WTC11 (cell line): ENCODE results near the gene AKTIP. TPM values are rescaled to one million over a fixed set of nuclear protein-coding genes. Genes with fewer than 3 reads are reported as not detected.

Experiments
- ATAC-seq: fragments of 200-7000 bp; cut with Tn5 transposase; 2 replicates; pipeline ENCODE4 v1.10.0; 2021; ENCODE audit warnings: mild to moderate bottlenecking, moderate library complexity
- CTCF ChIA-PET: fragments of 300-600 bp; sonication (Branson Sonifier 250); formaldehyde crosslinking; loops from one replicate; lab custom pipeline; 2021; ENCODE audit warnings: antibody characterized with exemption; lab: Charles Lee
- POLR2A ChIA-PET: fragments of 350-600 bp; sonication (Branson Sonifier 250); formaldehyde crosslinking; loops from one replicate; lab custom pipeline; 2021; ENCODE audit warnings: antibody characterized with exemption; lab: Charles Lee
- DNase-seq: peaks from one replicate; pipeline ENCODE4 v3.0.0; 2021; ENCODE audit warnings: low spot score
- H3K27ac Mint-ChIP-seq: 2 replicates; pipeline ENCODE4 v1.8.0; 2021; ENCODE audit warnings: mixed read lengths
- H3K27me3 Mint-ChIP-seq: 2 replicates; pipeline ENCODE4 v1.8.0; 2021; ENCODE audit warnings: low read depth, mild to moderate bottlenecking, moderate library complexity, mixed read lengths
- H3K36me3 Mint-ChIP-seq: 2 replicates; pipeline ENCODE4 v1.8.0; 2021; ENCODE audit warnings: mixed read lengths
- H3K4me1 Mint-ChIP-seq: 2 replicates; pipeline ENCODE4 v1.8.0; 2022; ENCODE audit warnings: mixed read lengths
- H3K4me3 Mint-ChIP-seq: 2 replicates; pipeline ENCODE4 v1.8.0; 2021; ENCODE audit warnings: mild to moderate bottlenecking, moderate library complexity, mixed read lengths
- H3K9me3 Mint-ChIP-seq: 2 replicates; pipeline ENCODE4 v1.8.0; 2021; ENCODE audit warnings: mixed read lengths
- CREM ChIP-seq: sonication (generic); formaldehyde crosslinking; IDR thresholded peaks from 2 replicates; pipeline ENCODE4 v1.8.1; 2022; ENCODE audit warnings: mild to moderate bottlenecking, missing genetic modification reagents, moderate library complexity
- EMX1 ChIP-seq: fragments of 250-450 bp; sonication (Bioruptor Pico); IDR thresholded peaks from 2 replicates; pipeline ENCODE4 v1.8.0; 2021; ENCODE audit warnings: mild to moderate bottlenecking
- FOXK1 ChIP-seq: sonication (generic); formaldehyde crosslinking; IDR thresholded peaks from 2 replicates; pipeline ENCODE4 v1.8.0; 2022; ENCODE audit warnings: mild to moderate bottlenecking, moderate library complexity, missing genetic modification reagents
- FOXP1 ChIP-seq: sonication (generic); formaldehyde crosslinking; IDR thresholded peaks from 2 replicates; pipeline ENCODE4 v1.8.0; 2022; ENCODE audit warnings: missing genetic modification reagents, mild to moderate bottlenecking, moderate library complexity, borderline replicate concordance
- IRF2 ChIP-seq: sonication (generic); formaldehyde crosslinking; IDR thresholded peaks from 2 replicates; pipeline ENCODE4 v1.8.0; 2022; ENCODE audit warnings: low read depth, missing genetic modification reagents, borderline replicate concordance
- KAT7 ChIP-seq: sonication (generic); formaldehyde crosslinking; IDR thresholded peaks from 2 replicates; pipeline ENCODE4 v1.8.1; 2023; ENCODE audit warnings: missing genetic modification reagents, mild to moderate bottlenecking, borderline replicate concordance
- NFATC4 ChIP-seq: fragments of 250-450 bp; sonication (Bioruptor Pico); IDR thresholded peaks from 2 replicates; pipeline ENCODE4 v1.9.0; 2021; ENCODE audit warnings: mild to moderate bottlenecking
- NR2C2 ChIP-seq: sonication (generic); formaldehyde crosslinking; IDR thresholded peaks from 2 replicates; pipeline ENCODE4 v1.8.0; 2022; ENCODE audit warnings: mild to moderate bottlenecking, missing genetic modification reagents
- NR3C1 ChIP-seq: sonication (generic); formaldehyde crosslinking; conservative IDR thresholded peaks from 2 replicates; pipeline ENCODE4 v1.8.1; 2023; ENCODE audit warnings: low read depth, mild to moderate bottlenecking, missing genetic modification reagents
- PRRX2 ChIP-seq: fragments of 250-450 bp; sonication (Bioruptor Pico); IDR thresholded peaks from 2 replicates; pipeline ENCODE4 v1.8.0; 2021; ENCODE audit warnings: mild to moderate bottlenecking
- RORB ChIP-seq: fragments of 250-450 bp; sonication (Bioruptor Pico); IDR thresholded peaks from 2 replicates; pipeline ENCODE4 v1.9.0; 2021; ENCODE audit warnings: mild to moderate bottlenecking
- SMAD4 ChIP-seq: sonication (generic); formaldehyde crosslinking; IDR thresholded peaks from 2 replicates; pipeline ENCODE4 v1.8.0; 2022; ENCODE audit warnings: mild to moderate bottlenecking, missing genetic modification reagents
- SOX15 ChIP-seq: fragments of 250-450 bp; sonication (Bioruptor Pico); IDR thresholded peaks from 2 replicates; pipeline ENCODE4 v1.9.0; 2021; ENCODE audit warnings: mild to moderate bottlenecking
- TEAD4 ChIP-seq: sonication (generic); formaldehyde crosslinking; IDR thresholded peaks from 2 replicates; pipeline ENCODE4 v1.8.0; 2022; ENCODE audit warnings: mild to moderate bottlenecking, missing genetic modification reagents
- ZNF121 ChIP-seq: sonication (generic); formaldehyde crosslinking; IDR thresholded peaks from 2 replicates; pipeline ENCODE4 v1.8.0; 2023; ENCODE audit warnings: missing genetic modification reagents
- ZNF138 ChIP-seq: sonication (generic); formaldehyde crosslinking; conservative IDR thresholded peaks from 2 replicates; pipeline ENCODE4 v1.8.1; 2022; ENCODE audit warnings: mild to moderate bottlenecking, moderate library complexity, missing genetic modification reagents
- ZNF232 ChIP-seq: sonication (generic); formaldehyde crosslinking; IDR thresholded peaks from 2 replicates; pipeline ENCODE4 v1.8.0; 2022; ENCODE audit warnings: mild to moderate bottlenecking, missing genetic modification reagents
- ZNF263 ChIP-seq: sonication (generic); formaldehyde crosslinking; IDR thresholded peaks from 2 replicates; pipeline ENCODE4 v1.8.1; 2022; ENCODE audit warnings: low read depth, mild to moderate bottlenecking, moderate library complexity, missing genetic modification reagents
- ZNF317 ChIP-seq: sonication (generic); formaldehyde crosslinking; IDR thresholded peaks from 2 replicates; pipeline ENCODE4 v1.8.1; 2023; ENCODE audit warnings: low read depth, mild to moderate bottlenecking, moderate library complexity, missing genetic modification reagents, borderline replicate concordance
- ZNF396 ChIP-seq: fragments of 250-450 bp; sonication (Bioruptor Pico); IDR thresholded peaks from 2 replicates; pipeline ENCODE4 v1.8.0; 2021; ENCODE audit warnings: mild to moderate bottlenecking, moderate library complexity, borderline replicate concordance
- ZNF416 ChIP-seq: fragments of 250-450 bp; sonication (Bioruptor Pico); IDR thresholded peaks from 2 replicates; pipeline ENCODE4 v1.9.0; 2021; ENCODE audit warnings: mild to moderate bottlenecking, inconsistent platforms
- ZNF423 ChIP-seq: fragments of 250-450 bp; sonication (Bioruptor Pico); IDR thresholded peaks from 2 replicates; pipeline ENCODE4 v2.1.2; 2022; ENCODE audit warnings: mild to moderate bottlenecking, moderate library complexity
- total RNA-seq: library from RNA; stranded (reverse); gene quantifications from 3 replicates; pipeline ENCODE4 v1.2.3, GENCODE V29; 2021
- TF ChIP-seq, protein P1 (sequence below): sonication (generic); formaldehyde crosslinking; conservative IDR thresholded peaks from 2 replicates; pipeline ENCODE4 v1.8.1; 2023; ENCODE audit warnings: mild to moderate bottlenecking, low read depth, missing genetic modification reagents, moderate library complexity
- TF ChIP-seq, protein P2 (sequence below): sonication (generic); formaldehyde crosslinking; IDR thresholded peaks from 2 replicates; pipeline ENCODE4 v1.8.0; 2023; ENCODE audit warnings: missing genetic modification reagents, mild to moderate bottlenecking, borderline replicate concordance
- TF ChIP-seq, protein P3 (sequence below): sonication (generic); formaldehyde crosslinking; IDR thresholded peaks from 2 replicates; pipeline ENCODE4 v1.8.1; 2023; ENCODE audit warnings: mild to moderate bottlenecking, moderate library complexity, missing genetic modification reagents
- TF ChIP-seq, protein P4 (sequence below): sonication (generic); formaldehyde crosslinking; IDR thresholded peaks from 2 replicates; pipeline ENCODE4 v1.8.1; 2022; ENCODE audit warnings: low read depth, mild to moderate bottlenecking, moderate library complexity, missing genetic modification reagents, borderline replicate concordance

AKTIP gene
- total RNA-seq, 1 experiment from 2014 or later: 19.9 TPM

DNA sequence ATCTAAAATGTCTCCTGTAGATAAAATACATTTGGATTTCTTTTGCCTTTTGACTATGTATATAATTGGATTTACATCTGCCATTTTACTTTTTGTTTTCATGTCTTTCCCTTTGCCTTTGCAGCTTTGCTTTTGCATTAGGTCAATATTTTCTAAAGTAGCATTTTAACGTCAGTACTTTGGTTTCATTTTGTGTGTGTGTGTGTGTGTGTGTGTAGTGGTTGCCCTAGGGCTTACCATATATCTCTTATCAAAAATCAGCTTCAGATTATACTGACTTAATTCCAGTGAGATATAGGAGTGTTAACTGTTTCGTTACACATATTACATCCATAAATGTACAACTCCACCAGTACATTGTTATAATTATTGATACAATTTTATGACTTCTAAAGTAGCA, 26.1 kb downstream of the AKTIP start (continued):
- TF ChIP-seq PRRX2 (CRISPR knock-in tag): no peak
- TF ChIP-seq, all 79 proteins: peak for 0

DNA sequence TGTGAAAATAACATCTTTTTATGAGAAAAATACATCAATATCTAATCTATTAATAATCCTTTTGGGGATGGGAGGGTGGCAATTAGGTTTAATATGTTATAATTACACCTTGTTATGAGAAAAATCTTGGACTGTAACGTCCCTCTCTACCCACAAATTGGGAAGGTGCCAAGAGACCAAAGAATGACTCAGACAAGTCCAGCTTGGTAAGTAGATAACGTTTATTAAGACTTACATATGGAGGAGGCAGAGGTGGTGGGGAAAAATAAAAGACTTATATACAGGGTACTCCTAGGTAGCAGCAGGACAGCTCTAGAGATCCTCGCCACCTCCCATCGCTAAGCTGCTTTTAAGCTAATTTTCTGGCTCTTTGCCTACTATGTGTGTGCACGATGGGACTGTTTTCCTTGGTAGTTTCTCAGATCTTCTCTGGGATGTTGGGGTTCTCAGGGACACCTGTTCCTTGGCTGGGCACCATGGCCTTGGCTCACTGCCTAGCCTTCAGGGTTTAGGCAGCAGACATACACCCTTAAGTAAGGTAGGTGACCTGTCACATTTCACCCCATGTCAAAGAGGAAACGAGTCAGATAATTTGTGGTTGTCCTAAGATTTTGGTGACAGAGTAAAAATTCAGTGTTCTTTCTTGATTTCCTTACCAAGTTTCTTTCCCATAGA, 37.3 kb downstream of the AKTIP start:
- no peak for DNase-seq
- TF ChIP-seq, protein P1, sequence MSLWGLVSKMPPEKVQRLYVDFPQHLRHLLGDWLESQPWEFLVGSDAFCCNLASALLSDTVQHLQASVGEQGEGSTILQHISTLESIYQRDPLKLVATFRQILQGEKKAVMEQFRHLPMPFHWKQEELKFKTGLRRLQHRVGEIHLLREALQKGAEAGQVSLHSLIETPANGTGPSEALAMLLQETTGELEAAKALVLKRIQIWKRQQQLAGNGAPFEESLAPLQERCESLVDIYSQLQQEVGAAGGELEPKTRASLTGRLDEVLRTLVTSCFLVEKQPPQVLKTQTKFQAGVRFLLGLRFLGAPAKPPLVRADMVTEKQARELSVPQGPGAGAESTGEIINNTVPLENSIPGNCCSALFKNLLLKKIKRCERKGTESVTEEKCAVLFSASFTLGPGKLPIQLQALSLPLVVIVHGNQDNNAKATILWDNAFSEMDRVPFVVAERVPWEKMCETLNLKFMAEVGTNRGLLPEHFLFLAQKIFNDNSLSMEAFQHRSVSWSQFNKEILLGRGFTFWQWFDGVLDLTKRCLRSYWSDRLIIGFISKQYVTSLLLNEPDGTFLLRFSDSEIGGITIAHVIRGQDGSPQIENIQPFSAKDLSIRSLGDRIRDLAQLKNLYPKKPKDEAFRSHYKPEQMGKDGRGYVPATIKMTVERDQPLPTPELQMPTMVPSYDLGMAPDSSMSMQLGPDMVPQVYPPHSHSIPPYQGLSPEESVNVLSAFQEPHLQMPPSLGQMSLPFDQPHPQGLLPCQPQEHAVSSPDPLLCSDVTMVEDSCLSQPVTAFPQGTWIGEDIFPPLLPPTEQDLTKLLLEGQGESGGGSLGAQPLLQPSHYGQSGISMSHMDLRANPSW (CRISPR knock-in tag): no peak
- no peak for TF ChIP-seq KAT7
- no peak for TF ChIP-seq ZNF317 (CRISPR knock-in tag)
- no peak for TF ChIP-seq NFATC4
- TF ChIP-seq, protein P2, sequence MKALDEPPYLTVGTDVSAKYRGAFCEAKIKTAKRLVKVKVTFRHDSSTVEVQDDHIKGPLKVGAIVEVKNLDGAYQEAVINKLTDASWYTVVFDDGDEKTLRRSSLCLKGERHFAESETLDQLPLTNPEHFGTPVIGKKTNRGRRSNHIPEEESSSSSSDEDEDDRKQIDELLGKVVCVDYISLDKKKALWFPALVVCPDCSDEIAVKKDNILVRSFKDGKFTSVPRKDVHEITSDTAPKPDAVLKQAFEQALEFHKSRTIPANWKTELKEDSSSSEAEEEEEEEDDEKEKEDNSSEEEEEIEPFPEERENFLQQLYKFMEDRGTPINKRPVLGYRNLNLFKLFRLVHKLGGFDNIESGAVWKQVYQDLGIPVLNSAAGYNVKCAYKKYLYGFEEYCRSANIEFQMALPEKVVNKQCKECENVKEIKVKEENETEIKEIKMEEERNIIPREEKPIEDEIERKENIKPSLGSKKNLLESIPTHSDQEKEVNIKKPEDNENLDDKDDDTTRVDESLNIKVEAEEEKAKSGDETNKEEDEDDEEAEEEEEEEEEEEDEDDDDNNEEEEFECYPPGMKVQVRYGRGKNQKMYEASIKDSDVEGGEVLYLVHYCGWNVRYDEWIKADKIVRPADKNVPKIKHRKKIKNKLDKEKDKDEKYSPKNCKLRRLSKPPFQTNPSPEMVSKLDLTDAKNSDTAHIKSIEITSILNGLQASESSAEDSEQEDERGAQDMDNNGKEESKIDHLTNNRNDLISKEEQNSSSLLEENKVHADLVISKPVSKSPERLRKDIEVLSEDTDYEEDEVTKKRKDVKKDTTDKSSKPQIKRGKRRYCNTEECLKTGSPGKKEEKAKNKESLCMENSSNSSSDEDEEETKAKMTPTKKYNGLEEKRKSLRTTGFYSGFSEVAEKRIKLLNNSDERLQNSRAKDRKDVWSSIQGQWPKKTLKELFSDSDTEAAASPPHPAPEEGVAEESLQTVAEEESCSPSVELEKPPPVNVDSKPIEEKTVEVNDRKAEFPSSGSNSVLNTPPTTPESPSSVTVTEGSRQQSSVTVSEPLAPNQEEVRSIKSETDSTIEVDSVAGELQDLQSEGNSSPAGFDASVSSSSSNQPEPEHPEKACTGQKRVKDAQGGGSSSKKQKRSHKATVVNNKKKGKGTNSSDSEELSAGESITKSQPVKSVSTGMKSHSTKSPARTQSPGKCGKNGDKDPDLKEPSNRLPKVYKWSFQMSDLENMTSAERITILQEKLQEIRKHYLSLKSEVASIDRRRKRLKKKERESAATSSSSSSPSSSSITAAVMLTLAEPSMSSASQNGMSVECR (CRISPR knock-in tag): no peak
- TF ChIP-seq EMX1 (CRISPR knock-in tag): no peak
- no peak for TF ChIP-seq NR2C2 (CRISPR knock-in tag)
- TF ChIP-seq CREM (CRISPR knock-in tag): no peak
- TF ChIP-seq, protein P3, sequence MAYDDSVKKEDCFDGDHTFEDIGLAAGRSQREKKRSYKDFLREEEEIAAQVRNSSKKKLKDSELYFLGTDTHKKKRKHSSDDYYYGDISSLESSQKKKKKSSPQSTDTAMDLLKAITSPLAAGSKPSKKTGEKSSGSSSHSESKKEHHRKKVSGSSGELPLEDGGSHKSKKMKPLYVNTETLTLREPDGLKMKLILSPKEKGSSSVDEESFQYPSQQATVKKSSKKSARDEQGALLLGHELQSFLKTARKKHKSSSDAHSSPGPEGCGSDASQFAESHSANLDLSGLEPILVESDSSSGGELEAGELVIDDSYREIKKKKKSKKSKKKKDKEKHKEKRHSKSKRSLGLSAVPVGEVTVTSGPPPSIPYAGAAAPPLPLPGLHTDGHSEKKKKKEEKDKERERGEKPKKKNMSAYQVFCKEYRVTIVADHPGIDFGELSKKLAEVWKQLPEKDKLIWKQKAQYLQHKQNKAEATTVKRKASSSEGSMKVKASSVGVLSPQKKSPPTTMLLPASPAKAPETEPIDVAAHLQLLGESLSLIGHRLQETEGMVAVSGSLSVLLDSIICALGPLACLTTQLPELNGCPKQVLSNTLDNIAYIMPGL: no peak
- TF ChIP-seq FOXP1 (CRISPR knock-in tag): no peak
- TF ChIP-seq IRF2: no peak
- Mint-ChIP-seq H3K9me3 (no peaks in the 10 kb centered on the region), H3K27me3 (no peaks in the 10 kb centered on the region), H3K27ac (no peak overlapping the region), H3K4me1 (no peaks in the 10 kb centered on the region), H3K36me3 (peaks cover 43% of the 10 kb centered on the region), H3K4me3 (no peak overlapping the region)
- POLR2A ChIA-PET: no interaction called here
- ATAC-seq: no peak
- CTCF ChIA-PET: no interaction called here

DNA sequence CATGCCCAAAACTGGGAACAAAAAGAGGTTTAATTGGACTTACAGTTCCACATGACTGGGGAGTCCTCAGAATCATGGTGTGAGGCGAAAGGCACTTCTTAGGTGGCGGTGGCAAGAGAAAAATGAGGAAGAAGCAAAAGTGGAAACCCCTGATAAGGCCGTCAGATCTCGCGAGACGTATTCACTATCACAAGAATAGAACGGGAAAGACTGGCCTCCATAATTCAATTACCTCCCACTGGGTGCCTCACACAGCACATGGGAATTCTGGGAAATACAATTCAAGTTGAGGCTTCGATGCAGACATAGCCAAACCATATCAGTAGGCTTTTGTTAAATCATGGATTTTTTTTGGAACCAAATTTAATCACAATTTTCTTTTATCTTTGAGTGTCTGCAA, 44.4 kb downstream of the AKTIP start:
- Mint-ChIP-seq H3K36me3 (peaks cover 57% of the 10 kb centered on the region), H3K27ac (peak overlapping the region; percentile 1; the same call in 1 of the 2 replicates), H3K4me3 (no peak overlapping the region), H3K9me3 (no peaks in the 10 kb centered on the region), H3K4me1 (no peaks in the 10 kb centered on the region; the same call in 1 of the 2 replicates), H3K27me3 (no peaks in the 10 kb centered on the region)
- ATAC-seq (no peak), DNase-seq (no peak)
- CTCF ChIA-PET: no interaction called here
- POLR2A ChIA-PET: no interaction called here
- TF ChIP-seq RORB (no peak), ZNF138 (CRISPR knock-in tag) (no peak), ZNF263 (CRISPR knock-in tag) (no peak), ZNF232 (CRISPR knock-in tag) (no peak), SOX15 (CRISPR knock-in tag) (no peak), TEAD4 (no peak), FOXK1 (CRISPR knock-in tag) (no peak), ZNF396 (CRISPR knock-in tag) (no peak), ZNF416 (CRISPR knock-in tag) (no peak), NR3C1 (CRISPR knock-in tag) (no peak), SMAD4 (no peak), ZNF423 (CRISPR knock-in tag) (no peak), ZNF121 (CRISPR knock-in tag) (no peak)
- TF ChIP-seq, protein P4, sequence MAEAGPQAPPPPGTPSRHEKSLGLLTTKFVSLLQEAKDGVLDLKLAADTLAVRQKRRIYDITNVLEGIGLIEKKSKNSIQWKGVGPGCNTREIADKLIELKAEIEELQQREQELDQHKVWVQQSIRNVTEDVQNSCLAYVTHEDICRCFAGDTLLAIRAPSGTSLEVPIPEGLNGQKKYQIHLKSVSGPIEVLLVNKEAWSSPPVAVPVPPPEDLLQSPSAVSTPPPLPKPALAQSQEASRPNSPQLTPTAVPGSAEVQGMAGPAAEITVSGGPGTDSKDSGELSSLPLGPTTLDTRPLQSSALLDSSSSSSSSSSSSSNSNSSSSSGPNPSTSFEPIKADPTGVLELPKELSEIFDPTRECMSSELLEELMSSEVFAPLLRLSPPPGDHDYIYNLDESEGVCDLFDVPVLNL (CRISPR knock-in tag): no peak
